Ovary (tissue), 3 donors: ENCODE results near the gene LPCAT1.

ENCODE experiments used
- CTCF ChIP-seq, 3 donors: fragments of 450-650 bp in 2 of 3; fragments of 200-600 bp in 1 of 3; IDR thresholded peaks; one replicate each; pipeline versions ENCODE4 v1.5.1 to v1.8.0; 2016 to 2022; ENCODE audit warnings: antibody characterized with exemption in 3 of 3, mild to moderate bottlenecking in 1 of 3
- POLR2A ChIP-seq: fragments of 450-650 bp; IDR thresholded peaks from one replicate; pipeline ENCODE4 v1.6.1; 2017; ENCODE audit warnings: antibody characterized with exemption, mild to moderate bottlenecking, moderate library complexity
- donor health status: DM: no; HTN: no; CAD: no.

GRCh38 chr5:1551426-1552301 lies 27.9 kb upstream of the LPCAT1 start:
- TF ChIP-seq CTCF (IDR thresholded peaks at IDR 0.05) (no peak), POLR2A (no peak)
